ENCODE data around the gene TMEM208.

GRCh38 chr16:67249178-67250044 is 22.5 kb downstream of the TMEM208 start:
- no peak for TF ChIP-seq CTCF (IDR thresholded peaks at IDR 0.05)
- no peak for TF ChIP-seq POLR2A (IDR thresholded peaks at IDR 0.05)

All from esophagus squamous epithelium (tissue), 4 donors.